Colonic mucosa (tissue), 4 donors: ENCODE measurements around the gene PRKCE. TPM values are rescaled to one million over a fixed set of nuclear protein-coding genes. Genes with fewer than 3 reads are reported as not detected.

ENCODE experiments used
- DNase-seq: peaks from one replicate; pipeline ENCODE4 v3.0.0-alpha.2; 2020
- H3K27ac ChIP-seq: fragments of 200-600 bp; one replicate; pipeline ENCODE4 v1.8.0; 2021
- H3K27me3 ChIP-seq: fragments of 200-600 bp; one replicate; pipeline ENCODE4 v1.8.0; 2021
- H3K36me3 ChIP-seq: fragments of 200-600 bp; one replicate; pipeline ENCODE4 v1.8.0; 2021
- H3K4me1 ChIP-seq: fragments of 200-600 bp; one replicate; pipeline ENCODE4 v1.8.0; 2021; ENCODE audit warnings: mild to moderate bottlenecking
- H3K4me3 ChIP-seq: fragments of 200-600 bp; one replicate; pipeline ENCODE4 v1.8.0; 2021
- H3K9ac ChIP-seq, 2 donors: one replicate each; pipeline ENCODE4 v1.7.0; 2013; ENCODE audit warnings: control low read depth in 2 of 2, low read depth in 2 of 2, low read length in 2 of 2
- H3K9me3 ChIP-seq: fragments of 200-600 bp; one replicate; pipeline ENCODE4 v1.8.0; 2021
- CTCF ChIP-seq: fragments of 200-600 bp; IDR thresholded peaks from one replicate; pipeline ENCODE4 v1.8.0; 2022; ENCODE audit warnings: antibody characterized with exemption, mild to moderate bottlenecking
- intact Hi-C: fragments of 100-400 bp; cut with DNase I; formaldehyde crosslinking; loops from one replicate; pipeline ENCODE4 v1.14.1; 2022
- total RNA-seq, 2 donors: library from RNA; stranded (reverse); fragmentation: NEBNext Ultra II Directional in 1 of 2; extraction: Animal tissue kit (Norgen Biotek cat#: 25700) in 1 of 2; gene quantifications; one replicate each; pipeline ENCODE4 v1.2.1, GENCODE V29; 2021
- donor health status: healthy.
- donor health status: DM: no; HTN: no; CAD: no.
- donor health status: DM: no; HTN: no; CAD: no.

The PRKCE gene
- total RNA-seq, 2 donors from 2014 or later: 17.5 to 25.8 TPM

GRCh38 chr2:45904267-45904945 lies 252.9 kb downstream of the PRKCE start:
- H3K4me3 ChIP-seq: no peak overlapping the region
- intact Hi-C loops: no loop called here
- no peaks in the 10 kb centered on the region for H3K27me3 ChIP-seq
- no peak for DNase-seq
- H3K36me3 ChIP-seq: no peaks in the 10 kb centered on the region
- no peak for TF ChIP-seq CTCF
- H3K27ac ChIP-seq: no peak overlapping the region
- no peak overlapping the region for H3K9ac ChIP-seq
- no peaks in the 10 kb centered on the region for H3K9me3 ChIP-seq
- no peaks in the 10 kb centered on the region for H3K4me1 ChIP-seq

GRCh38 chr2:45904946-45905631 lies 253.6 kb downstream of the PRKCE start:
- DNase-seq: no peak
- H3K4me3 ChIP-seq: no peak overlapping the region
- intact Hi-C loops: no loop called here
- no peaks in the 10 kb centered on the region for H3K4me1 ChIP-seq
- H3K27ac ChIP-seq: no peak overlapping the region
- TF ChIP-seq CTCF: no peak
- H3K9me3 ChIP-seq: no peaks in the 10 kb centered on the region
- no peaks in the 10 kb centered on the region for H3K27me3 ChIP-seq
- no peaks in the 10 kb centered on the region for H3K36me3 ChIP-seq
- no peak overlapping the region for H3K9ac ChIP-seq

GRCh38 chr2:45905632-45905958 lies 254.1 kb downstream of the PRKCE start:
- Histone ChIP-seq H3K4me3 (no peak overlapping the region), H3K4me1 (no peaks in the 10 kb centered on the region), H3K36me3 (no peaks in the 10 kb centered on the region), H3K27me3 (no peaks in the 10 kb centered on the region), H3K9ac (no peak overlapping the region), H3K9me3 (no peaks in the 10 kb centered on the region), H3K27ac (no peak overlapping the region)
- DNase-seq: no peak
- intact Hi-C loops: no loop called here
- TF ChIP-seq CTCF: no peak

GRCh38 chr2:45907592-45907991 lies 256.1 kb downstream of the PRKCE start:
- H3K27me3 ChIP-seq: no peaks in the 10 kb centered on the region
- DNase-seq: no peak
- H3K27ac ChIP-seq: no peak overlapping the region
- H3K4me1 ChIP-seq: no peaks in the 10 kb centered on the region
- H3K9ac ChIP-seq: no peak overlapping the region
- H3K36me3 ChIP-seq: no peaks in the 10 kb centered on the region
- H3K9me3 ChIP-seq: no peaks in the 10 kb centered on the region
- no peak for TF ChIP-seq CTCF
- intact Hi-C loops: no loop called here
- H3K4me3 ChIP-seq: no peak overlapping the region

- DNase-seq: no peak
- Histone ChIP-seq H3K9ac (no peak overlapping the region), H3K9me3 (no peaks in the 10 kb centered on the region), H3K27ac (no peak overlapping the region), H3K27me3 (no peaks in the 10 kb centered on the region), H3K4me1 (no peaks in the 10 kb centered on the region), H3K4me3 (no peak overlapping the region), H3K36me3 (no peaks in the 10 kb centered on the region)
- no peak for TF ChIP-seq CTCF
- intact Hi-C loops: no loop called here
Observed at GRCh38 chr2:45908316-45909170, 257.1 kb downstream of the PRKCE start.
